ENCODE results near the gene ELAC2.
A peak's percentile ranks its signal among the peaks of the same experiment; 100 is the strongest.

Gene ELAC2

GRCh38 chr17:13016881-13017654 is 759 bp downstream of the ELAC2 start:
- peak; percentile 11 for DNase-seq (ENCODE audit: low read depth)

GRCh38 chr17:13014801-13015200 is 3.0 kb downstream of the ELAC2 start:
- DNase-seq (ENCODE audit: low read depth), result no peak

- no peak for DNase-seq (ENCODE audit: low read depth)
These were observed 6.9 kb downstream of the ELAC2 start for GRCh38 chr17:13010959-13011358.

- no peak for DNase-seq (ENCODE audit: low read depth)
These were observed 9.4 kb downstream of the ELAC2 start for GRCh38 chr17:13008461-13008860.

- no peak for DNase-seq (ENCODE audit: low read depth)
These were observed 12.3 kb downstream of the ELAC2 start for GRCh38 chr17:13005530-13005929.

GRCh38 chr17:13004336-13004735 is 13.5 kb downstream of the ELAC2 start:
- DNase-seq (ENCODE audit: low read depth), result no peak

- no peak for DNase-seq (ENCODE audit: low read depth)
These were observed 13.9 kb downstream of the ELAC2 start for GRCh38 chr17:13003927-13004326.

- DNase-seq (ENCODE audit: low read depth), result no peak
These were observed 14.4 kb downstream of the ELAC2 start for GRCh38 chr17:13003454-13003851.

- peak; percentile 75 for DNase-seq (ENCODE audit: low read depth)
These were observed 14.9 kb downstream of the ELAC2 start for GRCh38 chr17:13002761-13003453.

GRCh38 chr17:13001991-13002615 is 15.7 kb downstream of the ELAC2 start:
- no peak for DNase-seq (ENCODE audit: low read depth)

- no peak for DNase-seq (ENCODE audit: low read depth)
These were observed 17.3 kb downstream of the ELAC2 start for GRCh38 chr17:13000561-13000960.

GRCh38 chr17:12998874-12999273 is 19.0 kb downstream of the ELAC2 start:
- no peak for DNase-seq (ENCODE audit: low read depth)

GRCh38 chr17:12998461-12998860 is 19.4 kb downstream of the ELAC2 start:
- DNase-seq (ENCODE audit: low read depth), result no peak

- no peak for DNase-seq (ENCODE audit: low read depth)
These were observed 20.9 kb downstream of the ELAC2 start for GRCh38 chr17:12996941-12997340.

- DNase-seq (ENCODE audit: low read depth), result no peak
These were observed 21.5 kb downstream of the ELAC2 start for GRCh38 chr17:12996357-12996756.

GRCh38 chr17:12995896-12996295 is 21.9 kb downstream of the ELAC2 start:
- DNase-seq (ENCODE audit: low read depth), result no peak

- DNase-seq (ENCODE audit: low read depth), result no peak
These were observed 22.5 kb downstream of the ELAC2 start for GRCh38 chr17:12995106-12995895.

- DNase-seq (ENCODE audit: low read depth), result no peak
These were observed 23.3 kb downstream of the ELAC2 start for GRCh38 chr17:12994341-12995074.

GRCh38 chr17:12993631-12994030 is 24.2 kb downstream of the ELAC2 start:
- no peak for DNase-seq (ENCODE audit: low read depth)

GRCh38 chr17:12992676-12993075 is 25.2 kb downstream of the ELAC2 start:
- no peak for DNase-seq (ENCODE audit: low read depth)

- DNase-seq (ENCODE audit: low read depth), result no peak
These were observed 26.9 kb downstream of the ELAC2 start for GRCh38 chr17:12990926-12991325.
